Fibroblast of villous mesenchyme (primary cell): ENCODE data around the gene CYBC1. TPM values are rescaled to one million over a fixed set of nuclear protein-coding genes. Genes with fewer than 3 reads are reported as not detected.

Experiments used
- DNase-seq: peaks from one replicate; pipeline ENCODE4 v3.0.0-alpha.2; 2010; ENCODE audit warnings: low read depth
- H3K4me3 ChIP-seq: 2 replicates; pipeline ENCODE4 v1.5.1; 2011; ENCODE audit warnings: low read depth, mild to moderate bottlenecking, low read length
- total RNA-seq: library from RNA; depleted of rRNA; stranded (reverse); fragments of >200 nt; gene quantifications from 2 replicates; pipeline ENCODE4 v1.2.3, GENCODE V29; 2012
- TF ChIP-seq, protein P1 (sequence below): IDR thresholded peaks from 2 replicates; pipeline ENCODE4 v1.5.1; 2012; ENCODE audit warnings: low read depth, mild to moderate bottlenecking, low read length; ENCODE audit not compliant: insufficient read depth

The CYBC1 gene
- total RNA-seq, 1 donor: 46.2 TPM

DNA sequence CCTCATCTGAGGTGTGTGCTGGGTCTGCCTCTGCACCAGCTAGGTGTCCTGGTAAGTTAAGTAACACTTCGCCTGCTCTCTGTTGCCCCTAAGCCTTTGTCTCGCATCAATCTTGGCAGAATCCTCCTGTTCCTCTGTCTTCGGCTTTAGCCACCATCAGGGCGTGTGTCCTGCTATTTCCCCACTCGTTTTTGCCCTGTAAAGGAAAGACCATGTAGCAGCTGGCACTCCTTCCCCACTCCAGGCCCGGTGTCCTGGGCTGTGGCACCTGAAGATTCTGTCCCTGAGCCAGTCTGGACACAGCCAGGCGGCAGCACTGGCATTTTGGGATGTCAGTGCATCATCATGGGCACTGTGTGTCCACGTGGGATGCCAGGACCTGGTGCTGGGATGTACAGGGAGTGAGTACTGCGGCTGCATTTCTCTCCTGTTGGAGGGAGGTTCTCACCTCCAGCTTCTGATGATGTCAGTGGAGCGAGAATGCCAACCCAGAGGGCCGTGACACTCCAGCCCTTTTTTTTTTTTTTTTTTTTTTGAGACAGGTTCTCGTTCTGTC lies 42.8 kb upstream of the CYBC1 start:
- no peak overlapping the region for H3K4me3 ChIP-seq
- TF ChIP-seq, protein P1, sequence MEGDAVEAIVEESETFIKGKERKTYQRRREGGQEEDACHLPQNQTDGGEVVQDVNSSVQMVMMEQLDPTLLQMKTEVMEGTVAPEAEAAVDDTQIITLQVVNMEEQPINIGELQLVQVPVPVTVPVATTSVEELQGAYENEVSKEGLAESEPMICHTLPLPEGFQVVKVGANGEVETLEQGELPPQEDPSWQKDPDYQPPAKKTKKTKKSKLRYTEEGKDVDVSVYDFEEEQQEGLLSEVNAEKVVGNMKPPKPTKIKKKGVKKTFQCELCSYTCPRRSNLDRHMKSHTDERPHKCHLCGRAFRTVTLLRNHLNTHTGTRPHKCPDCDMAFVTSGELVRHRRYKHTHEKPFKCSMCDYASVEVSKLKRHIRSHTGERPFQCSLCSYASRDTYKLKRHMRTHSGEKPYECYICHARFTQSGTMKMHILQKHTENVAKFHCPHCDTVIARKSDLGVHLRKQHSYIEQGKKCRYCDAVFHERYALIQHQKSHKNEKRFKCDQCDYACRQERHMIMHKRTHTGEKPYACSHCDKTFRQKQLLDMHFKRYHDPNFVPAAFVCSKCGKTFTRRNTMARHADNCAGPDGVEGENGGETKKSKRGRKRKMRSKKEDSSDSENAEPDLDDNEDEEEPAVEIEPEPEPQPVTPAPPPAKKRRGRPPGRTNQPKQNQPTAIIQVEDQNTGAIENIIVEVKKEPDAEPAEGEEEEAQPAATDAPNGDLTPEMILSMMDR: no peak
- DNase-seq: no peak

DNA sequence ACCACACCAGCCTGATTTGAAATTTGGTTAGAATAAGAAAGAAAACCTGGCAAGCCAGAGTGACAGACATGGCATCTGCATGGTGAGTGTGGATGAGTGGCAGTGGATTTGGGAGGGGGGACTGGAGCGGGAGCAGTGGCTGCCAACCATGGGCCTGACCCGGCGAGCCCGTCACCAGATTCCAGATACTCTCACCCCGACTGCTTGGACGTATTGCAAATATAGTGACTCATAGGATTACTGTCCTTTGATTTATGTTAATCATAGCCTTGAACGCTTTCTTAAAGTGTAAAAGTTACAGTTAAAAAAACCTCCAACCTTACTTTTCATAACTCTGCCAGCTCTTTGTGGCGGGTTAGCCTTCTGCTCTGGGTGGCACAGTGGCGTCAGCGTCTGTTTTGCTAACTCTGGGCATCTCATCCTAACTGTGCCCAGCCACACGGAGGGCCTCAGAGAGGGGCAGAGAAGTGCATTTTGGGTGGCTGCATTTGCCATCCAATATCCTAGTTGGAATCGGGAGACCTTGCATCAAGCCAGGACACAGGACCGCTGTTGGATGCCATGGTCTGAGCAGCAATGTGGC lies 42.2 kb upstream of the CYBC1 start:
- peak; percentile 62 for DNase-seq
- H3K4me3 ChIP-seq: no peak overlapping the region
- TF ChIP-seq, protein P1: no peak

DNA sequence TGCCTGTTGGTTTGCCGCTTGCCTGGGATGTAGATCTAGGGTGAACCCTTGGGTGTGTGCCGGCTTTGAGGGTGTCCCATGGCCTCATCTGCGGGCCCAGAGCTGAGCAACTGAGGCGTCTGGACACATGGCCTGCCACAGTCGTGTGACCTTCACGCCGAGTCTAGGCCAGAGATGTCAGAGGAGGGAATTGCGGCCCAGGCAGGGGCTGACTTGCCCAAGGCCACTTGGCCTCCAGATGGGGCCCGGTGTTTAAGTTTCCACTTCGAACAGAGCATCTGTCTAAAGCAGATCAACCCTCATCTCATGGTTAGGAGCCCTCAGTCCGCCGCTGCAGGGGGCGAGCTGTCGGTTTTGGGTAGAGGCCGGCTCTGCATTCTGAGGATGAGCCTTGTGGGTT lies 41.0 kb upstream of the CYBC1 start:
- no peak overlapping the region for H3K4me3 ChIP-seq
- no peak for DNase-seq
- TF ChIP-seq, protein P1: no peak

DNA sequence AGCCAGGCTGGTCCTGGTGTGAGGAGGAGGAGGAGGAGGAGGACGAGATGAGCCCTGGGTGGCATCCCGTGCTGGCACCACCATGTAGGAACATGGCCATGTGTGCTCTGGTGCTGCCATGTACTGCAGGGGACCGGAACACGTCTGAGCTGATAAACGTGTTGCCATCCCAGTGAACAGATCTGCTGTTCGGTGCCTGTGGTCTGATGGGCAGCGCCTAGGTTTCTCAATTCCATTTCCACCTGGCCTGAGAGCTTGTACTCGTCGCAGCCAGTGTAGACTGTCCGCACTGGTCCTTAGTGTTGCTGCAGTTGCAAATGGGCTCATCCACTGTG lies 40.6 kb upstream of the CYBC1 start:
- H3K4me3 ChIP-seq: no peak overlapping the region
- DNase-seq: no peak
- TF ChIP-seq, protein P1: no peak

DNA sequence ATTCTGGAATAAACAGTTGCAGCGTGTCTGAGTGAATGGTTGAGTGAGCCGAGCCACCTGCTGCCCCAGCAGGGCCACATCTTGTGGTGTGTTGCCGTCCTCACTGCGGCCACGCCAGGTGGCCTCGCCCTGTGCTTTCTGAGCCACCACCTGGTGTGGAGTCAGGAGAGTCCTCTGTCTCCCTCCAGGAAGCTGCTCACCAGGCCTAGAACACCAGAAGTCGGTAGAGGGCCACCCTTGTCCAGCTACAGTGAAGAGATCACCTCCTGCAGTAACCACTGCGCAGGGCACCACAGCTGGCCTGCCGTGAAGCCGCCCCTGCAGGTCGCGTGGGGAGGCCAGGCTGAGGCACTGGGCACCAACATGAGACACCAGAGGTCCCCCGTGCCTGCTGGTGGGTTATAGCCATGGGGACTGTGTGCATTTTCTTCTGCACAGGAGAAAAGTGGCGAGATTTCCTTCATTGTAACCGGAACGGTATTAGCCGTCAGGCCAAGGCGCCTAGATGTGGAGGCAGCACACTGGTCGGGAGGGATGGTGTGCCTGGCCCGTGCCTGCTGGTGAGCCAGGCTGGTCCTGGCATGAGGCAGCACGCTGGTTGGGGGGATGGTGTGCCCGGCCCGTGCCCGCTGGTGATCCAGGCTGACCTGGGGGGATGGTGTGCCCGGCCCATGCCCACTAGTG lies 40.1 kb upstream of the CYBC1 start:
- no peak for DNase-seq
- TF ChIP-seq, protein P1: no peak
- no peak overlapping the region for H3K4me3 ChIP-seq

DNA sequence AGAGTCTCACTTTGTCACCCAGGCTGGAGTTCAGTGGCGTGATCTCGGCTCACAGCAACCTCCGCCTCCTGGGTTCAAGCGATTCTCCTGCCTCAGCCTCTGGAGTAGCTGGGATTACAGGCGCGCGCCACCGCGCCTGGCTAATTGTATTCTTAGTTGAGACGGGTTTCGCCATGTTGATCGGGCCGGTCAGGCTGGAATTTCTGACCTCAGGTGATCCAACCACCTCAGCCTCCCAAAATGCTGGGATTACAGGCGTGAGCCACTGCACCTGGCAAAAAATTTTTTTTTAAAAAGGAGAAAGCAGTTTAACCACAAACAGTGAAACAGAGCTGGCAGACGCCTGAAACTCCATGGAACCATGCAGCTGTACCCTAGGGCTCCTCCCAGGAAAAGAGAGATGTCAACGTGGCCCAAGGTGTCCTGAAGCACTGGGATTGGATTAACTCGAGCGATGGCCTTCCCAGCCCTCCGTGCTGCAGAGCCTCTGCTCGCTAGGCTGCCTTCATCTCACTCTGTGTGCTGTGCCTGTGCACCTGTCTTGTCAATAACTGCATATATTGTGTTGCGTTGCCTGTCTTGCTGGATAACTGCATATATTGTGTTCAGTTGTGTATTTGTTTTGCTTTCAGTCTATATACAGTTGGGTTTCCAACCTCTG lies 39.4 kb upstream of the CYBC1 start:
- no peak for DNase-seq

More for the DNA sequence above, 39.4 kb upstream of the CYBC1 start:
- TF ChIP-seq, protein P1: no peak
- no peak overlapping the region for H3K4me3 ChIP-seq
